Retina (tissue), 1 donor: ENCODE measurements around the gene OR2A25.

Experiments
- DNase-seq: peaks from one replicate; pipeline ENCODE4 v3.0.0-alpha.2; 2016

OR2A25 gene

GRCh38 chr7:144085978-144086377, 16.4 kb downstream of the OR2A25 start, which contains the start of gene OR2A12:
Gene OR2A12 (plus strand): TSS chr7:144086278. CDS start chr7:144095108, 8,830 bp downstream.
- no peak for DNase-seq

GRCh38 chr7:144086730-144087129, 17.1 kb downstream of the OR2A25 start:
- DNase-seq = no peak

- no peak for DNase-seq
These were observed 17.6 kb downstream of the OR2A25 start for GRCh38 chr7:144087230-144087629.

GRCh38 chr7:144090667-144091066, 21.1 kb downstream of the OR2A25 start:
- DNase-seq = no peak

GRCh38 chr7:144098776-144099175, 29.2 kb downstream of the OR2A25 start:
- DNase-seq = no peak

- no peak for DNase-seq
These were observed 31.0 kb downstream of the OR2A25 start for GRCh38 chr7:144100607-144101006.

GRCh38 chr7:144102041-144102440, 32.4 kb downstream of the OR2A25 start:
- DNase-seq = no peak

GRCh38 chr7:144105211-144105610, 35.6 kb downstream of the OR2A25 start:
- no peak for DNase-seq

- DNase-seq = no peak
These were observed 39.7 kb downstream of the OR2A25 start, which contains the start of gene OR2A2 for GRCh38 chr7:144109283-144109682. Gene OR2A2 (plus strand): TSS chr7:144109583. CDS start chr7:144109583, 0 bp downstream.

GRCh38 chr7:144110272-144110671, 40.7 kb downstream of the OR2A25 start:
- no peak for DNase-seq

GRCh38 chr7:144113651-144114050, 44.0 kb downstream of the OR2A25 start:
- DNase-seq = no peak

- no peak for DNase-seq
These were observed 48.7 kb downstream of the OR2A25 start for GRCh38 chr7:144118341-144118740.

GRCh38 chr7:144122876-144123275, 53.3 kb downstream of the OR2A25 start, which contains the start of gene OR2A14:
Gene OR2A14 (plus strand): TSS chr7:144123176. CDS start chr7:144129113, 5,937 bp downstream.
- no peak for DNase-seq
